WTC11 (cell line): Measurements from ENCODE around the gene PLAGL1. TPM values are rescaled to one million over a fixed set of nuclear protein-coding genes. Genes with fewer than 3 reads are reported as not detected.

ENCODE experiments used
- ATAC-seq: fragments of 200-7000 bp; cut with Tn5 transposase; 2 replicates; pipeline ENCODE4 v1.10.0; 2021; ENCODE audit warnings: mild to moderate bottlenecking, moderate library complexity
- CTCF ChIA-PET: fragments of 300-600 bp; sonication (Branson Sonifier 250); formaldehyde crosslinking; loops from one replicate; lab custom pipeline; 2021; ENCODE audit warnings: antibody characterized with exemption; lab: Charles Lee
- POLR2A ChIA-PET: fragments of 350-600 bp; sonication (Branson Sonifier 250); formaldehyde crosslinking; loops from one replicate; lab custom pipeline; 2021; ENCODE audit warnings: antibody characterized with exemption; lab: Charles Lee
- DNase-seq: peaks from one replicate; pipeline ENCODE4 v3.0.0; 2021; ENCODE audit warnings: low spot score
- H3K27ac Mint-ChIP-seq: 2 replicates; pipeline ENCODE4 v1.8.0; 2021; ENCODE audit warnings: mixed read lengths
- H3K27me3 Mint-ChIP-seq: 2 replicates; pipeline ENCODE4 v1.8.0; 2021; ENCODE audit warnings: low read depth, mild to moderate bottlenecking, moderate library complexity, mixed read lengths
- H3K36me3 Mint-ChIP-seq: 2 replicates; pipeline ENCODE4 v1.8.0; 2021; ENCODE audit warnings: mixed read lengths
- H3K4me1 Mint-ChIP-seq: 2 replicates; pipeline ENCODE4 v1.8.0; 2022; ENCODE audit warnings: mixed read lengths
- H3K4me3 Mint-ChIP-seq: 2 replicates; pipeline ENCODE4 v1.8.0; 2021; ENCODE audit warnings: mild to moderate bottlenecking, moderate library complexity, mixed read lengths
- H3K9me3 Mint-ChIP-seq: 2 replicates; pipeline ENCODE4 v1.8.0; 2021; ENCODE audit warnings: mixed read lengths
- ESRRA ChIP-seq: sonication (generic); formaldehyde crosslinking; IDR thresholded peaks from 2 replicates; pipeline ENCODE4 v1.8.1; 2022; ENCODE audit warnings: mild to moderate bottlenecking, missing genetic modification reagents, borderline replicate concordance
- FOXK1 ChIP-seq: sonication (generic); formaldehyde crosslinking; IDR thresholded peaks from 2 replicates; pipeline ENCODE4 v1.8.0; 2022; ENCODE audit warnings: mild to moderate bottlenecking, moderate library complexity, missing genetic modification reagents
- IRF2 ChIP-seq: sonication (generic); formaldehyde crosslinking; IDR thresholded peaks from 2 replicates; pipeline ENCODE4 v1.8.0; 2022; ENCODE audit warnings: low read depth, missing genetic modification reagents, borderline replicate concordance
- JAZF1 ChIP-seq: fragments of 250-450 bp; sonication (Bioruptor Pico); IDR thresholded peaks from 2 replicates; pipeline ENCODE4 v1.9.0; 2021; ENCODE audit warnings: moderate library complexity, mild to moderate bottlenecking, inconsistent platforms
- MXD4 ChIP-seq: fragments of 250-450 bp; sonication (Bioruptor Pico); IDR thresholded peaks from 2 replicates; pipeline ENCODE4 v1.8.0; 2021; ENCODE audit warnings: mild to moderate bottlenecking, moderate library complexity, borderline replicate concordance
- NFATC4 ChIP-seq: fragments of 250-450 bp; sonication (Bioruptor Pico); IDR thresholded peaks from 2 replicates; pipeline ENCODE4 v1.9.0; 2021; ENCODE audit warnings: mild to moderate bottlenecking
- NR1H2 ChIP-seq: sonication (generic); formaldehyde crosslinking; IDR thresholded peaks from 2 replicates; pipeline ENCODE4 v1.9.0; 2021; ENCODE audit warnings: mild to moderate bottlenecking, moderate library complexity, missing genetic modification reagents
- RORB ChIP-seq: fragments of 250-450 bp; sonication (Bioruptor Pico); IDR thresholded peaks from 2 replicates; pipeline ENCODE4 v1.9.0; 2021; ENCODE audit warnings: mild to moderate bottlenecking
- SMAD4 ChIP-seq: sonication (generic); formaldehyde crosslinking; IDR thresholded peaks from 2 replicates; pipeline ENCODE4 v1.8.0; 2022; ENCODE audit warnings: mild to moderate bottlenecking, missing genetic modification reagents
- TEAD1 ChIP-seq: sonication (generic); formaldehyde crosslinking; IDR thresholded peaks from 2 replicates; pipeline ENCODE4 v1.8.0; 2022; ENCODE audit warnings: mild to moderate bottlenecking, missing genetic modification reagents
- TP53 ChIP-seq: sonication (generic); formaldehyde crosslinking; IDR thresholded peaks from 2 replicates; pipeline ENCODE4 v1.8.1; 2023; ENCODE audit warnings: mild to moderate bottlenecking, missing genetic modification reagents
- ZNF138 ChIP-seq: sonication (generic); formaldehyde crosslinking; conservative IDR thresholded peaks from 2 replicates; pipeline ENCODE4 v1.8.1; 2022; ENCODE audit warnings: mild to moderate bottlenecking, moderate library complexity, missing genetic modification reagents
- ZNF263 ChIP-seq: sonication (generic); formaldehyde crosslinking; IDR thresholded peaks from 2 replicates; pipeline ENCODE4 v1.8.1; 2022; ENCODE audit warnings: low read depth, mild to moderate bottlenecking, moderate library complexity, missing genetic modification reagents
- ZNF396 ChIP-seq: fragments of 250-450 bp; sonication (Bioruptor Pico); IDR thresholded peaks from 2 replicates; pipeline ENCODE4 v1.8.0; 2021; ENCODE audit warnings: mild to moderate bottlenecking, moderate library complexity, borderline replicate concordance
- ZNF671 ChIP-seq: fragments of 250-450 bp; sonication (Bioruptor Pico); IDR thresholded peaks from 2 replicates; pipeline ENCODE4 v1.8.0; 2021; ENCODE audit warnings: mild to moderate bottlenecking
- total RNA-seq: library from RNA; stranded (reverse); gene quantifications from 3 replicates; pipeline ENCODE4 v1.2.3, GENCODE V29; 2021
- TF ChIP-seq, protein P1 (sequence below): sonication (generic); formaldehyde crosslinking; IDR thresholded peaks from 2 replicates; pipeline ENCODE4 v1.8.1; 2023; ENCODE audit warnings: mild to moderate bottlenecking, missing genetic modification reagents, moderate library complexity
- TF ChIP-seq, protein P2 (sequence below): sonication (generic); formaldehyde crosslinking; IDR thresholded peaks from 2 replicates; pipeline ENCODE4 v1.8.1; 2023; ENCODE audit warnings: mild to moderate bottlenecking, missing genetic modification reagents, moderate library complexity
- TF ChIP-seq, protein P3 (sequence below): sonication (generic); formaldehyde crosslinking; IDR thresholded peaks from 2 replicates; pipeline ENCODE4 v1.8.1; 2023; ENCODE audit warnings: mild to moderate bottlenecking, missing genetic modification reagents
- TF ChIP-seq, protein P4 (sequence below): sonication (generic); formaldehyde crosslinking; IDR thresholded peaks from 2 replicates; pipeline ENCODE4 v1.8.1; 2022; ENCODE audit warnings: mild to moderate bottlenecking, missing genetic modification reagents, moderate library complexity, borderline replicate concordance
- TF ChIP-seq, protein P5 (sequence below): sonication (generic); formaldehyde crosslinking; IDR thresholded peaks from 2 replicates; pipeline ENCODE4 v1.8.0; 2023; ENCODE audit warnings: mild to moderate bottlenecking, missing genetic modification reagents
- TF ChIP-seq, protein P6 (sequence below): fragments of 250-450 bp; sonication (Bioruptor Pico); IDR thresholded peaks from 2 replicates; pipeline ENCODE4 v1.9.0; 2021; ENCODE audit warnings: mild to moderate bottlenecking
- TF ChIP-seq, protein P7 (sequence below): sonication (generic); formaldehyde crosslinking; IDR thresholded peaks from 2 replicates; pipeline ENCODE4 v1.8.1; 2023; ENCODE audit warnings: mild to moderate bottlenecking, missing genetic modification reagents, borderline replicate concordance

The PLAGL1 gene
- total RNA-seq, 1 experiment from 2014 or later: 1.6 TPM

DNA sequence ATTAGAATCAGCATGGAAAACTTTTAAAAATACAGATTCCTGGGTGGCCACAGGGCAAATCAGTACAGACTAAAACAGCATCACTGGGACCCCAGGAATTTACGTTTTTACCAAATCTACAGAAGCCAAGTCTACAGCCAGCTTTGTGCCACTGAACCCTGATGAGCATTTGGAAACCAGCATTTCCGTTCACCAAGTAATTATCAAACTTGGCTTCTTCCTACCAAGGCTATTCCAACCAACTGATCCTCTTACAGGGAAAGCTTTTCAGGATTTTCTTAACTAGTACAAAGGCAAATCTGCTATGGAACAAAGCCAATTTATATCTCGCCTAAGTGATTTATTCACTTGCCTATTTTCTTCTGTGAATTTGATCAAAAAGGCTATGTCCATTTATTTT lies 47.0 kb downstream of the PLAGL1 start:
- ChIA-PET POLR2A (no interaction called here), CTCF (interaction anchor here (1.3 to 5.6 kb wide), 6 partner anchors 12 to 386 kb away, joined by 3 to 87 read pairs (median 26); no protein-coding TSS in a partner anchor)
- DNase-seq (no peak), ATAC-seq (no peak)
- Mint-ChIP-seq H3K4me1 (peaks cover 91% of the 10 kb centered on the region), H3K27me3 (no peaks in the 10 kb centered on the region), H3K4me3 (no peak overlapping the region), H3K27ac (no peak overlapping the region), H3K9me3 (no peaks in the 10 kb centered on the region), H3K36me3 (no peaks in the 10 kb centered on the region)
- TF ChIP-seq, protein P1, sequence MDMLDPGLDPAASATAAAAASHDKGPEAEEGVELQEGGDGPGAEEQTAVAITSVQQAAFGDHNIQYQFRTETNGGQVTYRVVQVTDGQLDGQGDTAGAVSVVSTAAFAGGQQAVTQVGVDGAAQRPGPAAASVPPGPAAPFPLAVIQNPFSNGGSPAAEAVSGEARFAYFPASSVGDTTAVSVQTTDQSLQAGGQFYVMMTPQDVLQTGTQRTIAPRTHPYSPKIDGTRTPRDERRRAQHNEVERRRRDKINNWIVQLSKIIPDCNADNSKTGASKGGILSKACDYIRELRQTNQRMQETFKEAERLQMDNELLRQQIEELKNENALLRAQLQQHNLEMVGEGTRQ (CRISPR knock-in tag): no peak
- no peak for TF ChIP-seq TEAD1
- TF ChIP-seq MXD4 (CRISPR knock-in tag): no peak
- no peak for TF ChIP-seq SMAD4 (CRISPR knock-in tag)
- TF ChIP-seq ZNF671 (CRISPR knock-in tag): no peak
- TF ChIP-seq, protein P2, sequence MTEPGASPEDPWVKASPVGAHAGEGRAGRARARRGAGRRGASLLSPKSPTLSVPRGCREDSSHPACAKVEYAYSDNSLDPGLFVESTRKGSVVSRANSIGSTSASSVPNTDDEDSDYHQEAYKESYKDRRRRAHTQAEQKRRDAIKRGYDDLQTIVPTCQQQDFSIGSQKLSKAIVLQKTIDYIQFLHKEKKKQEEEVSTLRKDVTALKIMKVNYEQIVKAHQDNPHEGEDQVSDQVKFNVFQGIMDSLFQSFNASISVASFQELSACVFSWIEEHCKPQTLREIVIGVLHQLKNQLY (CRISPR knock-in tag): no peak
- no peak for TF ChIP-seq IRF2 (CRISPR knock-in tag)
- TF ChIP-seq FOXK1 (CRISPR knock-in tag): no peak
- no peak for TF ChIP-seq RORB
- TF ChIP-seq, protein P3, sequence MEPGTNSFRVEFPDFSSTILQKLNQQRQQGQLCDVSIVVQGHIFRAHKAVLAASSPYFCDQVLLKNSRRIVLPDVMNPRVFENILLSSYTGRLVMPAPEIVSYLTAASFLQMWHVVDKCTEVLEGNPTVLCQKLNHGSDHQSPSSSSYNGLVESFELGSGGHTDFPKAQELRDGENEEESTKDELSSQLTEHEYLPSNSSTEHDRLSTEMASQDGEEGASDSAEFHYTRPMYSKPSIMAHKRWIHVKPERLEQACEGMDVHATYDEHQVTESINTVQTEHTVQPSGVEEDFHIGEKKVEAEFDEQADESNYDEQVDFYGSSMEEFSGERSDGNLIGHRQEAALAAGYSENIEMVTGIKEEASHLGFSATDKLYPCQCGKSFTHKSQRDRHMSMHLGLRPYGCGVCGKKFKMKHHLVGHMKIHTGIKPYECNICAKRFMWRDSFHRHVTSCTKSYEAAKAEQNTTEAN: no peak
- TF ChIP-seq ZNF396: no peak
- TF ChIP-seq ZNF263: no peak
- TF ChIP-seq, protein P4, sequence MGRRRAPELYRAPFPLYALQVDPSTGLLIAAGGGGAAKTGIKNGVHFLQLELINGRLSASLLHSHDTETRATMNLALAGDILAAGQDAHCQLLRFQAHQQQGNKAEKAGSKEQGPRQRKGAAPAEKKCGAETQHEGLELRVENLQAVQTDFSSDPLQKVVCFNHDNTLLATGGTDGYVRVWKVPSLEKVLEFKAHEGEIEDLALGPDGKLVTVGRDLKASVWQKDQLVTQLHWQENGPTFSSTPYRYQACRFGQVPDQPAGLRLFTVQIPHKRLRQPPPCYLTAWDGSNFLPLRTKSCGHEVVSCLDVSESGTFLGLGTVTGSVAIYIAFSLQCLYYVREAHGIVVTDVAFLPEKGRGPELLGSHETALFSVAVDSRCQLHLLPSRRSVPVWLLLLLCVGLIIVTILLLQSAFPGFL (CRISPR knock-in tag): no peak
- TF ChIP-seq JAZF1 (CRISPR knock-in tag): no peak
- TF ChIP-seq ZNF138: no peak
- TF ChIP-seq, protein P5, sequence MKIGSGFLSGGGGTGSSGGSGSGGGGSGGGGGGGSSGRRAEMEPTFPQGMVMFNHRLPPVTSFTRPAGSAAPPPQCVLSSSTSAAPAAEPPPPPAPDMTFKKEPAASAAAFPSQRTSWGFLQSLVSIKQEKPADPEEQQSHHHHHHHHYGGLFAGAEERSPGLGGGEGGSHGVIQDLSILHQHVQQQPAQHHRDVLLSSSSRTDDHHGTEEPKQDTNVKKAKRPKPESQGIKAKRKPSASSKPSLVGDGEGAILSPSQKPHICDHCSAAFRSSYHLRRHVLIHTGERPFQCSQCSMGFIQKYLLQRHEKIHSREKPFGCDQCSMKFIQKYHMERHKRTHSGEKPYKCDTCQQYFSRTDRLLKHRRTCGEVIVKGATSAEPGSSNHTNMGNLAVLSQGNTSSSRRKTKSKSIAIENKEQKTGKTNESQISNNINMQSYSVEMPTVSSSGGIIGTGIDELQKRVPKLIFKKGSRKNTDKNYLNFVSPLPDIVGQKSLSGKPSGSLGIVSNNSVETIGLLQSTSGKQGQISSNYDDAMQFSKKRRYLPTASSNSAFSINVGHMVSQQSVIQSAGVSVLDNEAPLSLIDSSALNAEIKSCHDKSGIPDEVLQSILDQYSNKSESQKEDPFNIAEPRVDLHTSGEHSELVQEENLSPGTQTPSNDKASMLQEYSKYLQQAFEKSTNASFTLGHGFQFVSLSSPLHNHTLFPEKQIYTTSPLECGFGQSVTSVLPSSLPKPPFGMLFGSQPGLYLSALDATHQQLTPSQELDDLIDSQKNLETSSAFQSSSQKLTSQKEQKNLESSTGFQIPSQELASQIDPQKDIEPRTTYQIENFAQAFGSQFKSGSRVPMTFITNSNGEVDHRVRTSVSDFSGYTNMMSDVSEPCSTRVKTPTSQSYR (CRISPR knock-in tag): no peak
- no peak for TF ChIP-seq TP53 (CRISPR knock-in tag)
- no peak for TF ChIP-seq NR1H2 (CRISPR knock-in tag)
- no peak for TF ChIP-seq ESRRA (CRISPR knock-in tag)

DNA sequence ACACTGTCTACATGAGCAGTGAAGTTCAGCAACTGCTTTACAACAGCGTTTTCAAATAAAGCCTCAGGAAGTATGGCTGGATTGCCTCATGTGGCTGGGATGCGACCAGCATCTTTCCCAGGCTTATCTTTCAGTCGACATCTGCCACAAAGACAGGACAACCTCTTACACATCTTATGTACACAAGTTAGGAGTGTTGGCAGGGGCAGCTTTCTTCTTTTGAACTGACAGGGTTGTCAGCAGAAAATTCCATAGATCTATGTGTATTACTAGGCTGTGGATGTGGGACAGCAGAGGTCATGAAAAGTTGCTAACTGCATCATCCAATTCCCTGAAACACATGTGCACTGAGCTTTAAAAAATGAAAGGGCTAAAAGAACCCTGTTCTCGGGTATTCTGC lies 48.1 kb downstream of the PLAGL1 start:
- DNase-seq (no peak), ATAC-seq (no peak)
- H3K36me3 Mint-ChIP-seq: no peaks in the 10 kb centered on the region
- peaks cover 80% of the 10 kb centered on the region for H3K4me1 Mint-ChIP-seq
- H3K27ac Mint-ChIP-seq: no peak overlapping the region
- POLR2A ChIA-PET: interaction anchor here (0.9 kb wide), 1 partner anchor 14 kb away, joined by 3 read pairs; no protein-coding TSS in a partner anchor
- H3K4me3 Mint-ChIP-seq: peak overlapping the region; percentile 10; the same call in 1 of the 2 replicates
- CTCF ChIA-PET: interaction anchor here (2.2 to 5.6 kb wide), 3 partner anchors 13 to 20 kb away, joined by 20 to 87 read pairs (median 26); no protein-coding TSS in a partner anchor
- H3K27me3 Mint-ChIP-seq: no peaks in the 10 kb centered on the region
- H3K9me3 Mint-ChIP-seq: no peaks in the 10 kb centered on the region
- TF ChIP-seq, protein P6, sequence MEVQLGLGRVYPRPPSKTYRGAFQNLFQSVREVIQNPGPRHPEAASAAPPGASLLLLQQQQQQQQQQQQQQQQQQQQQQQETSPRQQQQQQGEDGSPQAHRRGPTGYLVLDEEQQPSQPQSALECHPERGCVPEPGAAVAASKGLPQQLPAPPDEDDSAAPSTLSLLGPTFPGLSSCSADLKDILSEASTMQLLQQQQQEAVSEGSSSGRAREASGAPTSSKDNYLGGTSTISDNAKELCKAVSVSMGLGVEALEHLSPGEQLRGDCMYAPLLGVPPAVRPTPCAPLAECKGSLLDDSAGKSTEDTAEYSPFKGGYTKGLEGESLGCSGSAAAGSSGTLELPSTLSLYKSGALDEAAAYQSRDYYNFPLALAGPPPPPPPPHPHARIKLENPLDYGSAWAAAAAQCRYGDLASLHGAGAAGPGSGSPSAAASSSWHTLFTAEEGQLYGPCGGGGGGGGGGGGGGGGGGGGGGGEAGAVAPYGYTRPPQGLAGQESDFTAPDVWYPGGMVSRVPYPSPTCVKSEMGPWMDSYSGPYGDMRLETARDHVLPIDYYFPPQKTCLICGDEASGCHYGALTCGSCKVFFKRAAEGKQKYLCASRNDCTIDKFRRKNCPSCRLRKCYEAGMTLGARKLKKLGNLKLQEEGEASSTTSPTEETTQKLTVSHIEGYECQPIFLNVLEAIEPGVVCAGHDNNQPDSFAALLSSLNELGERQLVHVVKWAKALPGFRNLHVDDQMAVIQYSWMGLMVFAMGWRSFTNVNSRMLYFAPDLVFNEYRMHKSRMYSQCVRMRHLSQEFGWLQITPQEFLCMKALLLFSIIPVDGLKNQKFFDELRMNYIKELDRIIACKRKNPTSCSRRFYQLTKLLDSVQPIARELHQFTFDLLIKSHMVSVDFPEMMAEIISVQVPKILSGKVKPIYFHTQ (CRISPR knock-in tag): no peak
- TF ChIP-seq, protein P1 (CRISPR knock-in tag): no peak
- TF ChIP-seq, protein P7, sequence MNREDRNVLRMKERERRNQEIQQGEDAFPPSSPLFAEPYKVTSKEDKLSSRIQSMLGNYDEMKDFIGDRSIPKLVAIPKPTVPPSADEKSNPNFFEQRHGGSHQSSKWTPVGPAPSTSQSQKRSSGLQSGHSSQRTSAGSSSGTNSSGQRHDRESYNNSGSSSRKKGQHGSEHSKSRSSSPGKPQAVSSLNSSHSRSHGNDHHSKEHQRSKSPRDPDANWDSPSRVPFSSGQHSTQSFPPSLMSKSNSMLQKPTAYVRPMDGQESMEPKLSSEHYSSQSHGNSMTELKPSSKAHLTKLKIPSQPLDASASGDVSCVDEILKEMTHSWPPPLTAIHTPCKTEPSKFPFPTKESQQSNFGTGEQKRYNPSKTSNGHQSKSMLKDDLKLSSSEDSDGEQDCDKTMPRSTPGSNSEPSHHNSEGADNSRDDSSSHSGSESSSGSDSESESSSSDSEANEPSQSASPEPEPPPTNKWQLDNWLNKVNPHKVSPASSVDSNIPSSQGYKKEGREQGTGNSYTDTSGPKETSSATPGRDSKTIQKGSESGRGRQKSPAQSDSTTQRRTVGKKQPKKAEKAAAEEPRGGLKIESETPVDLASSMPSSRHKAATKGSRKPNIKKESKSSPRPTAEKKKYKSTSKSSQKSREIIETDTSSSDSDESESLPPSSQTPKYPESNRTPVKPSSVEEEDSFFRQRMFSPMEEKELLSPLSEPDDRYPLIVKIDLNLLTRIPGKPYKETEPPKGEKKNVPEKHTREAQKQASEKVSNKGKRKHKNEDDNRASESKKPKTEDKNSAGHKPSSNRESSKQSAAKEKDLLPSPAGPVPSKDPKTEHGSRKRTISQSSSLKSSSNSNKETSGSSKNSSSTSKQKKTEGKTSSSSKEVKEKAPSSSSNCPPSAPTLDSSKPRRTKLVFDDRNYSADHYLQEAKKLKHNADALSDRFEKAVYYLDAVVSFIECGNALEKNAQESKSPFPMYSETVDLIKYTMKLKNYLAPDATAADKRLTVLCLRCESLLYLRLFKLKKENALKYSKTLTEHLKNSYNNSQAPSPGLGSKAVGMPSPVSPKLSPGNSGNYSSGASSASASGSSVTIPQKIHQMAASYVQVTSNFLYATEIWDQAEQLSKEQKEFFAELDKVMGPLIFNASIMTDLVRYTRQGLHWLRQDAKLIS (CRISPR knock-in tag): no peak
- TF ChIP-seq NFATC4 (CRISPR knock-in tag): no peak
